Psoas muscle (tissue), 8 donors: Measurements from ENCODE around the gene TP53RK. TPM values are rescaled to one million over a fixed set of nuclear protein-coding genes. Genes with fewer than 3 reads are reported as not detected.

ENCODE experiments used
- ATAC-seq, 4 donors: fragments of 200-7000 bp; cut with Tn5 transposase; one replicate each; pipeline ENCODE4 v1.9.1; 2020; ENCODE audit warnings: moderate library complexity in 3 of 4, mild to moderate bottlenecking in 2 of 4
- DNase-seq, 2 donors: peaks; one replicate each; pipeline ENCODE4 v3.0.0-alpha.2; 2020
- H3K27ac ChIP-seq: fragments of 200-600 bp; one replicate; pipeline ENCODE4 v1.8.0; 2022
- H3K27me3 ChIP-seq, 3 donors: fragments of 200-600 bp in 1 of 3; one replicate each; pipeline versions ENCODE4 v1.6.1 to v1.8.0; 2013 to 2022; ENCODE audit warnings: low read length in 2 of 3, mild to moderate bottlenecking in 2 of 3, moderate library complexity in 1 of 3; ENCODE audit not compliant: insufficient read depth in 3 of 3
- H3K36me3 ChIP-seq, 2 donors: fragments of 200-600 bp in 1 of 2; one replicate each; pipeline versions ENCODE4 v1.6.1 to v1.8.0; 2013 to 2022; ENCODE audit warnings: low read depth in 1 of 2, mild to moderate bottlenecking in 1 of 2, moderate library complexity in 1 of 2; ENCODE audit not compliant: insufficient read depth in 1 of 2
- H3K4me1 ChIP-seq: fragments of 200-600 bp; one replicate; pipeline ENCODE4 v1.8.0; 2022
- H3K4me3 ChIP-seq: fragments of 200-600 bp; one replicate; pipeline ENCODE4 v1.8.0; 2022; ENCODE audit warnings: mild to moderate bottlenecking
- H3K9me3 ChIP-seq: fragments of 200-600 bp; one replicate; pipeline ENCODE4 v1.8.0; 2022
- WGBS, 3 donors: extraction: QIAGEN DNeasy Blood & Tissue Kit; methylation state at CpG; one replicate each; pipeline versions ENCODE4 v1.1.6 to v1.1.7; 2013; 5-methylcytosine and 5-hydroxymethylcytosine counted together
- intact Hi-C, 2 donors: fragments of 100-400 bp; cut with DNase I; formaldehyde crosslinking; loops; one replicate each; pipeline versions ENCODE4 v1.11.0 to v1.14.2; 2022
- polyA plus RNA-seq, 3 donors: library from polyadenylated mRNA; stranded (reverse); fragments of 200-250 nt; gene quantifications; one replicate each; pipeline ENCODE4 v1.2.3, GENCODE V29; 2013
- total RNA-seq, 4 donors: library from RNA; stranded (reverse); fragmentation: NEBNext Ultra II Directional in 2 of 4; extraction: Animal tissue kit (Norgen Biotek cat#: 25700) in 2 of 4; gene quantifications; one replicate each; pipeline versions ENCODE4 v1.2.1 to v1.2.4, GENCODE V29; 2021 to 2023
- TF ChIP-seq, protein P1 (sequence below): fragments of 200-600 bp; IDR thresholded peaks from one replicate; pipeline ENCODE4 v1.8.0; 2022; ENCODE audit warnings: antibody characterized with exemption
- donor health status: healthy with polysubstance abuse.
- donor health status: DM: no; HTN: no; CAD: no; lungs with moderate emphysema.
- donor health status: Bipolar disorder and iron deficiency.
- donor health status: healthy.
- donor health status: DM: yes; HTN: yes; CAD: no.
- donor health status: DM: no; HTN: no; CAD: no.
- donor health status: DM: no; HTN: no; CAD: no.
- donor health status: DM: yes; HTN: yes; CAD: no.

The TP53RK gene
- total and polyA plus RNA-seq, 7 donors: 5.8 to 12.9 (median 9.3) TPM

DNA sequence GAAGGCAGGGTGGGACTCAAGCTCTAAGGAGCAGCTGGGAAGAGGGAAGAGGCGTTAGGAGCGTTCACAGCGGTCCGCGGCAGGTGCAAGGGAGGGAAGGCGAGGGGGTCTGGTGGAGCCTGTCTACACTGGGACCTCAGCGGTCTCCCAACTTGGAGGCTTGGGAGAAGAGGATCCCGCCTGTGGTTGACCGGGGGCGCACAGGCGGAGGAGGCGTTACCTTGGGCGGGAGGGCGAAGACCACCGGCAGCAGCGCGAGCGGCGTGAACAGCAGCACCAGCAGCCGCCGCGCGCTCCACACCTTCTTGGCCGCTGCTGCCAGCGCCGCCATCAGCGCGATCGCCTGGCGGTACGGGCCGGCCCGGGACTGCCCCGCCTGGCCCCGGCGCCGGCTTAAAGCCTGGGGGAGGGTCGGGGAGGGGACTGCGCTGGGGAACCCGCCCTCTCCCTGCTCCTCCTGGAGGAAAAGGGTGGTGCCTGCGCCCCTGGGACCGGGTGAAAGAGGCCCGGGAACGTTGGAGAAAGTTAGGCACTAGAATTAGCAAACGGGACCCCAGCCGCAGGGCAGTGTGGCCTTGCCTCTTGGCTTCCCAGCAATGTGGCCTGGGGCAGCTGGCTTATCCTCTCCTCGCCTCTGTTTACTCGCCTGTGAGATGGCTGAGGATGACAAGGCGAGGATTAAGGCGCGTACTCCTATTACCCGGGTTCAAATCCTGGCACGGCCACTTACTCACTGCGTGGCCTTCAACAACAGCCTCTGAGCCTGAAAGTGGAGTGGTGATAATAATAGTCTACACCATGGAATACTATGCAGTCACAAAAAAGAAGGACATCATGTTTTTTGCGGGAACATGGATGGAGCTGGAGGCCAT is 37.9 kb downstream of the TP53RK start, which contains the start of gene SLC13A3:
SLC13A3 (minus strand) TSS at position 369 of the 872 bp plus-strand sequence; CDS start at position 331, 38 bp downstream.
- ATAC-seq: no peak

DNA sequence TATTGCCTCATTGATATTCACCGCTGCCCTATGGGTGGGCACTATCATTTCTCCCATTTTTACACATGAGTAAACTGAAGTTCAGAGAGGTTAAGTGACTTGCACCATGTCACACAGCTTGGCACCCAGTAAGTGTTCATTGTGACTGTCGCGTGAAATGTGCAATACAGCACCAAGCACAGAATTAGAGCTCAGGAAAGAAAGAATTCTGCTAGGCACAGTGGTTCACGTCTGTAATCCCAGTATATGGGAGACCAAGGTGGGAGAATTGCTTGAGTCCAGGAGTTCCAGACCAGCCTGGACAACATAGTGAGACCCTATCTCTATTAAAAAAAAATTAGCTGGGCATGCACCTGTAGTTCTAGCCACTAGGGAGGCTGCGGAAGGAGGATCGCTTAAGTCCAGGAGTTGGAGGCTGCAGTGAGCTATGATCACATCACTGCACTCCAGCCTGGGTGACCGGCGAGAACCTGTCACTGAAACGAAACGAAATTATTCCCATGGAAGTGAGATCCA is 38.6 kb downstream of the TP53RK start:
- intact Hi-C loops: no loop called here
- no peak for ATAC-seq
- no peaks in the 10 kb centered on the region for H3K36me3 ChIP-seq
- H3K4me3 ChIP-seq: no peak overlapping the region
- peaks cover 0 to 52% (median 9%) of the 10 kb centered on the region in 3 donors for H3K27me3 ChIP-seq
- no peak for DNase-seq
- H3K9me3 ChIP-seq: no peaks in the 10 kb centered on the region
- 65 to 74% (median 68%) methylated on average over 10 of the region's 10 CpGs for WGBS, 3 donors
- TF ChIP-seq, protein P1, sequence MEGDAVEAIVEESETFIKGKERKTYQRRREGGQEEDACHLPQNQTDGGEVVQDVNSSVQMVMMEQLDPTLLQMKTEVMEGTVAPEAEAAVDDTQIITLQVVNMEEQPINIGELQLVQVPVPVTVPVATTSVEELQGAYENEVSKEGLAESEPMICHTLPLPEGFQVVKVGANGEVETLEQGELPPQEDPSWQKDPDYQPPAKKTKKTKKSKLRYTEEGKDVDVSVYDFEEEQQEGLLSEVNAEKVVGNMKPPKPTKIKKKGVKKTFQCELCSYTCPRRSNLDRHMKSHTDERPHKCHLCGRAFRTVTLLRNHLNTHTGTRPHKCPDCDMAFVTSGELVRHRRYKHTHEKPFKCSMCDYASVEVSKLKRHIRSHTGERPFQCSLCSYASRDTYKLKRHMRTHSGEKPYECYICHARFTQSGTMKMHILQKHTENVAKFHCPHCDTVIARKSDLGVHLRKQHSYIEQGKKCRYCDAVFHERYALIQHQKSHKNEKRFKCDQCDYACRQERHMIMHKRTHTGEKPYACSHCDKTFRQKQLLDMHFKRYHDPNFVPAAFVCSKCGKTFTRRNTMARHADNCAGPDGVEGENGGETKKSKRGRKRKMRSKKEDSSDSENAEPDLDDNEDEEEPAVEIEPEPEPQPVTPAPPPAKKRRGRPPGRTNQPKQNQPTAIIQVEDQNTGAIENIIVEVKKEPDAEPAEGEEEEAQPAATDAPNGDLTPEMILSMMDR: no peak
- H3K4me1 ChIP-seq: no peaks in the 10 kb centered on the region
- H3K27ac ChIP-seq: no peak overlapping the region

More for the DNA sequence above, 37.9 kb downstream of the TP53RK start, which contains the start of gene SLC13A3:
- Histone ChIP-seq H3K4me3 (no peak within 1 kb of the TSS), H3K4me1 (no peaks in the 10 kb centered on the region), H3K27me3 (peaks cover 0 to 52% (median 9%) of the 10 kb centered on the region in 3 donors), H3K36me3 (no peaks in the 10 kb centered on the region), H3K27ac (no peak within 1 kb of the TSS), H3K9me3 (no peaks in the 10 kb centered on the region)
- no peak for DNase-seq
- WGBS, 3 donors: 16 to 17% (median 16%) methylated on average over 48 to 55 of the region's 55 CpGs
- TF ChIP-seq, protein P1: no peak
- intact Hi-C loops: no loop called here

DNA sequence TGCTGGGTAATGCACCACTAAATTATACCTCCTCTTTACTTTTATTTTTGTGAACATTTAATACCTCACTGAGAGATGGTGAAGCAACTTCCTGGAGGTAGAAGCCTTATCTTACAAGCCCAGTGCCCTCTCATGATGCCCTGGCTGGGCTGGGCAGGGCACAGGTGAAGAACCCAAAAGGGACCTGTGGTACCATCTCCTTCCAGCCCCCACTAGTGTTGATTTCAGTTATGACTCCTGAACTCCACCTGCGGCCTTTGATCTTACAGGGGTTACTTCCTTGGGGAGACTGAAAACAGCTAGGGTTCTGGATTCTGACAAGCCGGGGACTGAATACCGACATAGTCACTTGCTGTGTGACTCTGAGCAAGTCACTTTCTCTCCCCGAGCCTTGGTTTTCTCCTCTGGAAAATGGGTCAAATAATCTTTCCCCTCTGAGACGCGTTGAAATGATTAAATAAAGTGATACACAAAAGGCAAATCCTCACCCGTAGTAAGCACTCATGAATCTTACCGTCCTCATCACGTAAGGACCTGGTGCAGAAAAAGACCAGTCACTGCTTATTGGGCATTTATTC is 39.2 kb downstream of the TP53RK start:
- intact Hi-C loops: no loop called here
- Histone ChIP-seq H3K27ac (no peak overlapping the region), H3K27me3 (peaks cover 0 to 49% (median 9%) of the 10 kb centered on the region in 3 donors), H3K9me3 (no peaks in the 10 kb centered on the region), H3K4me3 (no peak overlapping the region), H3K36me3 (no peaks in the 10 kb centered on the region), H3K4me1 (no peaks in the 10 kb centered on the region)
- TF ChIP-seq, protein P1: no peak
- no peak for DNase-seq
- 94 to 96% (median 95%) methylated on average over 9 of the region's 9 CpGs for WGBS, 3 donors
- no peak for ATAC-seq

DNA sequence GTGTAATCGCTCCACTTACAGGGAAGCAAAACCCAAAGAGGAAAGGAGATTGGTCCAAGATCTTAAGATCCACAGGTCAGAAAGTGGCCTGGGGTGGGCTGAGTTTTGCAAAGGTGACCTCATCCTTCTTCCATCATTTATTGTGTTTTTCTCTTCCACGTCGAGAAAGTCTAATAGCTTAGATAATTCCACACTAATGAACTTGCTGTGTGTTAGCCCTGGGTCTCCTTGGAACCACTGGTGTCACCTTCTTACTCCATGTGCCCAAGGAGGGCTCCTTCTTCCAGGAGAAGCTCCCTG is 39.6 kb downstream of the TP53RK start:
- Histone ChIP-seq H3K27me3 (peaks cover 0 to 45% (median 9%) of the 10 kb centered on the region in 3 donors), H3K4me3 (no peak overlapping the region), H3K9me3 (no peaks in the 10 kb centered on the region), H3K27ac (no peak overlapping the region), H3K36me3 (no peaks in the 10 kb centered on the region), H3K4me1 (no peaks in the 10 kb centered on the region)
- intact Hi-C loops: no loop called here
- WGBS, 3 donors: 65 to 70% (median 65%) methylated on average over 3 of the region's 3 CpGs
- TF ChIP-seq, protein P1: no peak
- no peak for ATAC-seq
- DNase-seq: no peak
